ENCODE results near the gene SNX33. TPM values are rescaled to one million over a fixed set of nuclear protein-coding genes. Genes with fewer than 3 reads are reported as not detected.
A peak's percentile ranks its signal among the peaks of the same experiment; 100 is the strongest.
"Not testable (repeated sequence)": the region's sequence is repeated elsewhere in the genome, so short reads cannot be mapped to it uniquely, and the experiment has no call there.

The SNX33 gene
- total and polyA plus RNA-seq, 11 donors = 7.7 to 20.9 (median 11.3) TPM

- Histone ChIP-seq H3K4me3 (no peak overlapping the region), H3K4me1 (peaks cover 0 to 11% (median 5%) of the 10 kb centered on the region in 12 donors), H3K27ac (peak overlapping the region in 1 of 12 donors; percentile 30), H3K36me3 (peaks cover 0 to 30% (median 3%) of the 10 kb centered on the region in 9 donors), H3K27me3 (no peaks in the 10 kb centered on the region), H3K9me3 (no peaks in the 10 kb centered on the region)
- intact Hi-C loops (cut with DNase I) = loop anchor here (2.0 to 10.0 kb wide), 9 partner anchors 35 to 323 kb away; partner anchors contain the start of gene MAN2C1 (in 4 of the 10)
- DNase-seq = no peak
- WGBS, 4 donors = 91 to 95% (median 93%) methylated on average over 12 to 44 of the region's 44 CpGs
- no peak for ATAC-seq
- no peak for TF ChIP-seq CTCF (IDR thresholded peaks at IDR 0.05)
- TF ChIP-seq POLR2A (IDR thresholded peaks at IDR 0.05) = no peak
Observed at GRCh38 chr15:75687486-75688277, 40.0 kb downstream of the SNX33 start.

- Histone ChIP-seq H3K27ac (peak overlapping the region in 1 of 12 donors; percentile 30), H3K36me3 (peaks cover 0 to 30% (median 3%) of the 10 kb centered on the region in 9 donors), H3K27me3 (no peaks in the 10 kb centered on the region), H3K4me1 (peaks cover 0 to 12% (median 6%) of the 10 kb centered on the region in 12 donors), H3K4me3 (no peak overlapping the region), H3K9me3 (no peaks in the 10 kb centered on the region)
- WGBS, 4 donors = 89 to 95% (median 92%) methylated on average over 7 of the region's 7 CpGs
- TF ChIP-seq CTCF (IDR thresholded peaks at IDR 0.05) = no peak
- TF ChIP-seq POLR2A (IDR thresholded peaks at IDR 0.05) = no peak
- intact Hi-C loops (cut with DNase I) = loop anchor here in 9 of 10 donors (5.0 to 10.0 kb wide), 7 partner anchors 34 to 323 kb away; partner anchors contain the start of gene MAN2C1 (in 4 of the 9)
- ATAC-seq = no peak
- DNase-seq = no peak
Observed at GRCh38 chr15:75688278-75688557, 40.5 kb downstream of the SNX33 start.

GRCh38 chr15:75688831-75689230 is 41.1 kb downstream of the SNX33 start:
- H3K9me3 ChIP-seq = no peaks in the 10 kb centered on the region
- WGBS, 4 donors = 94 to 97% (median 95%) methylated on average over 8 to 26 of the region's 26 CpGs
- intact Hi-C loops (cut with DNase I) = loop anchor here in 9 of 10 donors (5.0 to 10.0 kb wide), 7 partner anchors 33 to 324 kb away; partner anchors contain the start of gene MAN2C1 (in 4 of the 9)

GRCh38 chr15:75689429-75689828 is 41.7 kb downstream of the SNX33 start:
- H3K4me1 ChIP-seq = peaks cover 0 to 15% (median 13%) of the 10 kb centered on the region in 12 donors
- peaks cover 0 to 30% (median 2%) of the 10 kb centered on the region in 9 donors for H3K36me3 ChIP-seq
- not testable (repeated sequence) for H3K27me3 ChIP-seq, DNase-seq, ATAC-seq, H3K9me3 ChIP-seq, H3K27ac ChIP-seq, H3K4me3 ChIP-seq
- 86 to 94% (median 93%) methylated on average over 9 to 20 of the region's 20 CpGs for WGBS, 4 donors
- intact Hi-C loops (cut with DNase I) = loop anchor here in 9 of 10 donors (5.0 to 10.0 kb wide), 7 partner anchors 33 to 325 kb away; partner anchors contain the start of gene MAN2C1 (in 4 of the 9)

More at GRCh38 chr15:75688831-75689230, 41.1 kb downstream of the SNX33 start:
- Histone ChIP-seq H3K36me3 (peaks cover 0 to 30% (median 3%) of the 10 kb centered on the region in 9 donors), H3K4me1 (peaks cover 0 to 13% (median 8%) of the 10 kb centered on the region in 12 donors), H3K27me3 (no peaks in the 10 kb centered on the region), H3K4me3 (no peak overlapping the region), H3K27ac (peak overlapping the region in 1 of 12 donors; percentile 30)
- ATAC-seq (no peak), DNase-seq (no peak)
- no peak for TF ChIP-seq CTCF (IDR thresholded peaks at IDR 0.05)
- TF ChIP-seq POLR2A (IDR thresholded peaks at IDR 0.05) = no peak

GRCh38 chr15:75692311-75692710 is 44.6 kb downstream of the SNX33 start:
- peaks cover 0 to 29% (median 0%) of the 10 kb centered on the region in 9 donors for H3K36me3 ChIP-seq

GRCh38 chr15:75693028-75693427 is 45.3 kb downstream of the SNX33 start:
- peaks cover 4 to 41% (median 27%) of the 10 kb centered on the region in 12 donors for H3K4me1 ChIP-seq
- peak in 1 of 5 donors; percentile 23 for DNase-seq
- not testable (repeated sequence) for H3K9me3 ChIP-seq, H3K27me3 ChIP-seq, H3K4me3 ChIP-seq, ATAC-seq
- H3K27ac ChIP-seq = peak overlapping the region in 4 of 12 donors; percentile 27 to 93 (median 72)
- 70 to 79% (median 73%) methylated on average over 9 to 11 of the region's 15 CpGs for WGBS, 4 donors
- intact Hi-C loops (cut with DNase I) = loop anchor here in 6 of 10 donors (5.0 kb wide), 3 partner anchors 34 to 109 kb away; no protein-coding TSS in a partner anchor
- H3K36me3 ChIP-seq = peaks cover 0 to 22% (median 0%) of the 10 kb centered on the region in 9 donors

More at GRCh38 chr15:75692311-75692710, 44.6 kb downstream of the SNX33 start:
- H3K4me3 ChIP-seq, ATAC-seq, H3K9me3 ChIP-seq, H3K27me3 ChIP-seq, DNase-seq: not testable (repeated sequence)
- 78 to 86% (median 85%) methylated on average over 4 of the region's 4 CpGs for WGBS, 4 donors
- Histone ChIP-seq H3K27ac (peak overlapping the region in 1 of 12 donors; percentile 41), H3K4me1 (peaks cover 4 to 39% (median 26%) of the 10 kb centered on the region in 12 donors)
- intact Hi-C loops (cut with DNase I) = loop anchor here in 6 of 10 donors (5.0 kb wide), 3 partner anchors 35 to 110 kb away; no protein-coding TSS in a partner anchor

Measured in heart left ventricle (tissue), 16 donors.